GM19468 (cell line): ENCODE measurements around the gene ACOT8.
"Not testable (repeated sequence)": the region's sequence is repeated elsewhere in the genome, so short reads cannot be mapped to it uniquely, and the experiment has no call there.

ENCODE experiments used
- ATAC-seq: cut with Tn5 transposase; IDR thresholded peaks from one replicate; pipeline ENCODE4 v1.9.1; 2021; ENCODE audit warnings: mild to moderate bottlenecking, moderate library complexity, moderate number of reproducible peaks; ENCODE audit not compliant: unreplicated experiment; ENCODE audit errors: extremely low read depth

ACOT8 gene

DNA sequence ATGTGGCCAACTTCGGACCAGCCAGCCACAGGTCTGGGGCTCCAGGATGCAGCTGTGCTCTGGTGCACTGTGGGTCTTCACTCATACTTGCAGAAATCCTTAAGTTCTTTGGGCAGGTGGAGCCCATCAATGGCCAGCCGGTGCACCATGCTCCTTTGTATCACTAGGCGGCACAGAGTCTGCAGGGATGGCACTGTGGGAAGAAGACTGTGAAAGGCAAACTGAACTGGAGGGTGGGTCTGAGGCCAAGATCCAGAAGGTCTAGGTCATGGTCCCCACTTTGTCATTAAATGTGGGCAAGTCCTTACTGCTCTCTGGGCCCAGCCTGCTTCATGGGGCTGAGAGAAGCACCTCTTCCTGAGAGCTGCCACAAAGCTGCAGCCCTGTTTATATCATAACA, 31.5 kb upstream of the ACOT8 start:
- ATAC-seq = no peak

DNA sequence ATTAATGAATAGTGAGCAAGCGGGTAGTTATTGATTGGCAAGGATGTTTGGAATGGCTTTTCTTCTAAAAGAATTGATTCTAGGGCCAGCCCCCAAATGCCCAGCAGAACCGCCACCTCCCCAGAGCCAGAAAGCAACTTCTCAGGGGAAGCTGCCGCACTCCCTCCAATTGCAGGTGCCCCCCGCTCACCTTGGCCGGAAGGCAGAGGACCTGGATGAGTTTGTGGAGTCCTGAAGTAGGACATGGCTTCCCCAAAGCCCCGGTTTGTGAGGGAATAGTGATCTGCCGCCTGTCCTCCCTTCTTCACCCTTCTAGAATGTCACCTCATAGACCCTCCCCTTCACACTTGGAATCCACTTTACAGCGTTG, 30.1 kb upstream of the ACOT8 start, which contains the start of gene SPATA25:
SPATA25 (minus strand) TSS at position 277 of the 370 bp plus-strand sequence; CDS start at position 245, 32 bp downstream.
- no peak for ATAC-seq

DNA sequence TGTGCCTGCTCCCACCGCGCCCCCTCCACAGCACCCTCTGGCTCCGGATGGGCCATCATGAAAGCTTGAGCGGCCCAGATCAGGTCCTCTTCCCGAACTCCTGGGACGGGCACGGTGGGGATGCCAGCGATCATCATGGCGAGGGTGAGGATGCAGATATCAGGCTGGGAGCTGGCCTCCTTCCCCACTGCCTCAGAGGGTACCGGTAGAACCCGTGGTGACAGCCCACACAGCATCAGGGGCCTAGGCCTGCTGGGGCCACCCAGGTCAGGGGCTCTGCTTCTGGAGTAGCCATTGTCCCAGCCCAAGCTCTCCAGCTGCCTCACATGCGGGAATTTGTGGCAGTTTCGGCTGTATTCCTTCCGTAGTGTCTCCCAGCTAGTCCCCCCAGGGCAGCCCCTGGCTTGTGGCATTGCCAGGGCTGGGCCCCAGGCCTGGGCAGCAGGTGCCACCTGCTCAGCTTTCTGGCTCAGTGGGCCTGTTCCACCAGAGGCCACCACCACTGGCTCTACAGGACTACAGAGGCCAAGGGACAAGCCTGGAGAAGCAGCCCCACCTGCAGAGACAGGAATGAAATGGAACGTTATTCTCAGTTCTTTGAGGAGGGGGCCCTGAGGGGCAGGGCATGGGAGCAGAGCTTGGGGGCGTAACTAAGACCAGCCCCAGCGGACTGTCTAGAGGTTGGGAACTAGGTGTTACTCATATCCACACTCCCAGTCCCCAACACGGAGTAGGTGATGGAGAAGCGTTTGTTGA, 29.6 kb upstream of the ACOT8 start:
- ATAC-seq = no peak

GRCh38 chr20:45883100-45883469, 25.9 kb upstream of the ACOT8 start:
- ATAC-seq = no peak

- ATAC-seq = no peak
Observed at GRCh38 chr20:45882469-45883099, 25.4 kb upstream of the ACOT8 start.

DNA sequence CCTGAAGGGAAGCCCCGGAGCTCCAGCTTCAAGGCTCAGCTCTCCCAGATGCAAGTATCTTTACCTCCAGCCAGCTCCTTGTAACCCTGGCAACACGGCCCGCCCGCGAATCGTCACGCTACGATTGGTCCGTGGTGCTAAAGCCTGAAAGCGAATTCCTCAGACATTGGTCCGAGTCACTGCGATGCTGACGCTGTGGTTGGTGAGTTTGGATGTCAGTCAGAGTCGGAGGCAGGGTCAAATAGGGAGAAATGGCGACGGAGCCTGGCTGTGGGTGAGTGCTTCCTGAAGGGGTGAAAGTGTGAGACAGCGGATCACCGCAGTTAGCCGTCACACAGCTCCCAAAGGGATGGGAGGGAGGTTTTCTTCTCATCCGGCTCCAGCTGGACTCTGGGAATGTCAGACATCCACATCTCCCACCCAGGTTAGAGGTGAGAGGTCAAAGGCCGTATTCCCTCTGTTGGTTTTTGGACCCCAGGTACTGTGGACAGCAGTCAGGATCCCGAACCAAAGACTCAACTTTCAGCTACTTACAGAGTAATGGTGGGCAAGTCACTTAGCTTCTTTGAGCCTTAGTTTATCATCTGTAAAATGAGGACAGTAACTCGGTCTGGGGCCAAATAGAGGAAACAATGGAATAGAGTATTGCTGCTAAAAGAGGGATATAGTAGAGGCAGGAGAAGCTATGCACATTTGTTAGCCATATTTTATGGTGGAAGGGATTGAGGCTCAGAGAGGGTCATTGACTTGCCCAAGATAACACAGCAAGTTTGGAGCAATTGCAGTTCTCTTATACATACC, 24.0 kb upstream of the ACOT8 start, which contains the start of gene ZSWIM1:
ZSWIM1 (plus strand) TSS at position 240 of the 801 bp plus-strand sequence. CDS start 1,366 bp downstream, outside the sequence.
- peak; percentile 95 for ATAC-seq

DNA sequence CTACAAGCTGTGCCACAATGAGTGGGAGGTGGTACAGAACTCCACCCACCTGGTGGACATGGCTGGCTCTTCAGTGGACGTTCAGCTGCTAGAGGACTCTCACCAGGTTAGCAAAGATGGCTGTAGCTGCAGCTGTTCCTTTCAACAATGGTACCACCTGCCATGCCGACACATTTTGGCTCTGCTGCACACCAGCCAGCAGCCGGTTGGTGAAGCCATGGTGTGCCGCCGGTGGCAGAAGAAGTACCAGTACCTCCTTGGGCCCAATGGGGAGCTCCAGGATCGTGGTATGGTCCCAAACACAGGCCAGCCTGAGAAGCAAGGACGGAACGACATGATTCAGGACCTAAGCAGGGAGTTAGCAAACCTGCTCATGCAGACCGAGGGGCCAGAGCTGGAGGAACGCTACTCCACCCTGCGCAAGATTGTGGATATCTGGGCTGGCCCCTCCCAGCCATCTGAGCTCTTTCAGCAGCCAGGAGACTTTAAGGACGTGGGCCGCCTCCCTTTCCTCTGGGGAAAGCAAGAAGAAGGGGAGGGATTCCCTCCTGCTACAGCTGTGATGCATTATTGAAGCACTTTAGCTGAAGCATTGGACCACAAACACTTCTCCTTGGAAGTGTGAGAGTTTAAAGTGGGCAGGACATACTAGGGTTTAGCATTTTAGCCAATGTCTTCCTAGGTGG, 21.0 kb upstream of the ACOT8 start:
- no peak for ATAC-seq

GRCh38 chr20:45874576-45874975, 17.4 kb upstream of the ACOT8 start:
- no peak for ATAC-seq

DNA sequence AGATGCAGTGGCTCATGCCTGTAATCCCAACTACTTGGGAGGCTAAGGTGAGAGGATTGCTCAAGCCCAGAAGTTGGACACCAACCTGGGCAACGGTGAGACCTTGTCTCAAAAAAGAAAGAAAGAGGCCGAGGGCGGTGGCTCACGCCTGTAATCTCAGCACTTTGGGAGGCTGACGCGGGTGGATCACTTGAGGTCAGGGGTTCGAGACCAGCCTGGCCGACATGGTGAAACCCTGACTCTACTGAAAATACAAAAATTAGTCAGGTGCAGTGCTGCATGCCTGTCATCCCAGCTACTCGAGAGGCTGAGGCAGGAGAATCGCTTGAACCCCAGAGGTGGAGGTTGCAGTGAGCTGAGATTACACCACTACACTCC, 16.9 kb upstream of the ACOT8 start:
- ATAC-seq = not testable (repeated sequence)

GRCh38 chr20:45873409-45874103, 16.4 kb upstream of the ACOT8 start:
- ATAC-seq = no peak

GRCh38 chr20:45872626-45873025, 15.4 kb upstream of the ACOT8 start:
- ATAC-seq = no peak

DNA sequence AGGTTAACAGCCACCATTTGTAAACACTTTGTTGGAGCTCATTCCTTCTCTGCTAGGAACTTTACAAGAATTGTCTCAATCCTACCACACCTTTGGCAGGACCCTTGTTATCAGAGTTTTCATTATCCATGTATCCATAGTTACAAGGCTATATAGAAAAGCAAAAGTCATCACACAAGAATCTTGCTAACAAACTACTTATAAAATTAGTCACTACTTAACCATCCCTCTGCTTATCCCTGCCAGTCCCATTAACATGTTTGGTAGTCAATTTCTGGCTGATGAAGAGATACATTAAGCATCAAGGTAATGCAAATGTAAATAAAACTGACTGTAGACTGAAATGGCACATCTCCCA, 10.6 kb upstream of the ACOT8 start:
- no peak for ATAC-seq

DNA sequence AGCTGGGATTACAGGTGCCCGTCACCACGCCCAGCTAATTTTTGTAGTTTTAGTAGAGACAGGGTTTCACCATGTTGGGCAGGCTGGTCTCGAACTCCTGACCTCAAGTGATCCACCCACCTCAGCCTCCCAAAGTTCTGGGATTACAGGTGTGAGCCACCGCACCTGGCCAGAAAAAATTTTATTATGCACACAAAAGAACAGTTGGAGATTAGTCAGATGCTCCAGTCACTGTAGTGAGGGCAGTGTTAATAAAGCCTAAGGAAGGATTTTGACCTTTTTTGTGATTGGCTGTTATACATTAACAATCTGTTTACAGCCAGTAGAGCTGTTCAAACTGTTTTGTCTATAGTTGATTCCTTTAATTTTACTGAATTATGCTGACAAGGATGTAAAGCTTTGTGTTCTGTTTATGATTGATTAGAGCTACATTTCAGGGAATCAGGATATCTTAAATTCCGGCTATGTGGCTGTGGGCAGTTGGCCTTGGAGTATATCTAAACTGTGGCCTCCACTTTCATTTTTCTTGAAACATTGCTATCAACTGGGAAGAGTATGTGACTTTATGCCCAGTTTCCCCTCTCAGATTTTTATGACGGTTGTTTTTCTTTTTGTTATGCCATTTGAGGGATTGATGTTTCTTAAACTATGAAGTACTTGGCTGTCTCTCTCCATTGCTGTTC, 10.1 kb upstream of the ACOT8 start:
- ATAC-seq = no peak

DNA sequence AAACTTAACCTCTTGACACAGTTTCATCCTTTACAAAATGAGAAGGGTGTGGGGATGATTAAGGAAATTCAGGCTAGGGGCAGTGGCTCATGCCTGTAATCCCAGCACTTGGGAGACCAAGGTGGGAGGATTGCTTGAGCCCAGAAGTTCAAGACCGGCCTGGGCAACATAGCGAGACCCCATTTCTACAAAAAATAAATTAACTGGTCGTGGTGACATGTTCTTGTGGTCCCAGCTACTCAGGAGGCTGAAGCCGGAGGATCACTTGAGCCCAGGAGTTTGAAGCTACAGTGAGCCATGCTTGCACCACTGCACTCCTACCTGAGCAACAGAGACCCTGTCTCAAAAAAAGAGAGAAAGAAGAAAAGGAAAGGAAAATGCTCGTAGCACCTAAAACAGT, 9.3 kb upstream of the ACOT8 start:
- ATAC-seq = no peak

DNA sequence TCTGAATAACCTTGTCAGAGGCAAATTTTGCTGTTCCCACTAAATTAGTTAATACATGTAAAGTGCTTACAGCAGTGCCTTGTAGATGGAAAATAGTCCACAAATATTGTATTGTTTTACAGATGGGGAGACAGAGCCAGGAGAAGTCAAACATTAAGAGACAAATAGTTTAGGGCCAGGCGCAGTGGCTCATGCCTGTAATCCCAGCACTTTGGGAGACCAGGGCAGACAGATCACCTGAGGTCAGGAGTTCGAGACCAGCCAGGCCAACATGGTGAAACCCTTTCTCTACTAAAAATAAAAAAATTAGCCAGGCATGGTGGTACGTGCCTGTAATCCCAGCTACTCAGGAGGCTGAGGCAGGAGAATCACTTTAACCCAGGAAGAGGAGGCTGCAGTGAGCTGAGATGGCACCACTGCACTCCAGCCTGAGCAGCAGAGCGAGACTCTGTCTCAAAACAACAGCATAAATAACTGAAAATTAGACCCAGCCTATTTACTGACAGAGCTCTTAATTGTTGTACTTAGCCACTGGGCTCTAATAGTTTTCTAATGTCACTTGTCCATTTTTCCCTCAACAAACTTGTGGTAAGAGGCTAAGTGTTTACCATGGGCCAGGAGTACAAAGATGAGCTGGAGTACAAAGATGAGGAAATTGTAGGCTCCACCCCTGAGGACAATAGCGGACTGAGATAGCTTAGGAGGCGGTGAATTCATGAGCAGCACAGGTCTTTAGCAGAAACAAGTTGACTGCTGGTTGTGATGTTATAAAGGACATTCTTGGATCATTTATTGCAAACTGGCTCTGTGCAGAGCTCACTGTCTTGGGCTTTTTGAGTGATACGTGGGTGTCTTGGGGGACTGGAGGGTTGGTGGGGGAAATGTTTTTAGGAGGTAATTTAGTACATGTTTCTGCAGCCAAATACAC, 6.6 kb upstream of the ACOT8 start:
- ATAC-seq = no peak

DNA sequence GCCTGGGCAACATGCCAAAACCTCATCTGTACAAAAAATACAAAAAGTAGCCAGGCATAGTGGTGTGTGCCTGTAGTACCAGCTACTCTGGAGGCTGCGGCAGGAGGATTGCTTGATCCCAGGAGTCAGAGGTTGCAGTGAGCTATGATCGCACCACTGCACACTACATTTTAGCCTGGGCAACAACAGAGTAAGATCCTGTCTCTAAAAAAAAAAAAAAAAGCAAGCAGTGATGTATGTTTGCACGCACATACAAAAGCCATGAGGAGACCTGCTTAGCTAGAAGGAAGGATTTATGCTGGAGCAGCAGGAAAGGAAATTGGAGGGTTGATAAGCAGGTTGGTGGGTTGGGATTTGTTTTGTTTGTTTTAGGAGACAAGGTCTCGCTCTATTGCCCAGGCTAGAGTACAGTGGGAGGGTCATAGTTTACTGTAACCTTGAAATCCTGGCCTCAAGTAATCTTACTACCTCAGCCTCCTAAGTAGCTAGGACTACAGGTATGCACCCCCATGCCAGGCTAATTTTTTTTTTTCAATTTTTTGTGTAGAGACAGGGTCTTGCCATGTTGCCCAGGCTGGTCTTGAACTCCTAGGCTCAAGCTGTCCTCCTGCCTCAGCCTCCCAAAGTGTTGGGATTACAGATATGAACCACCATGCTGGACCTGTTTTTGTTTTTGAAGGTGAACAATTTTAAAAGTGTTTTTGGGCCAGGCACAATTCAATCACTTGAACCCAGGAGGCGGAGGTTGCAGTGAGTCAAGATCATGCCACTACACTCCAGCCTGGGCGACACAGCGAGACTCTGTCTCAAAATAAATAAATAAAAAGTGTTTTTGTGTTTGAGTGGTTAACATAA, 4.3 kb upstream of the ACOT8 start:
- no peak for ATAC-seq

DNA sequence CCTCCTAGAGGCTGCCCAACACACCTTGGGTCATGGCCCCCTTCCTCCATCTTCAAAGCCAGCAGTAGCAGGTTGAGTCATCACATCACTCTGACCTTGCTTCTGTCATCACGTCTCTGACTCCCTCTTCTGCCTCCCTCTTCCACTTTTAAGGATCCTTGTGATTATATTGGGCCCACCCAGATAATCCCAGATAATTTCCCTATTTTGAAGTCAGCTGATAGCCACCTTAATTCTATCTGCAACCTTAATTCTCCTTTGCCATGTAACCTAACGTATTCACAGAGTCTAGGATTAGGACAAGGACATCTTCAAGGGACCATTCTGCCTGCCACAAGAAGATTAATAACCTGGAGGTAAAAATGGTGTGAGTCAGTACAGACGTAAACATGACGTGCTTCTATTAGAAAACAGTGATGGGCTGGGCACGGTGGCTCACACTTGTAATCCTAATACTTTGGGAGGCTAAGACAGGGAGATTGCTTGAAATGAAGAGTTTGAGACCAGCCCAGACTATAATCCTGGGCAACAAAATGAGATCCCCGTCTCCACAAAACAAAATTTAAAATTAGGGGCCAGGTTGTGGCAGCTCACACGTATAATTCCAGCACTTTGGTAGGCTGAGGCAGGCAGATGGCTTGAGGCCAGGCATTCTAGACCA, 3.5 kb upstream of the ACOT8 start:
- ATAC-seq = no peak
